ENCODE results near the gene CCDC85B.

- TF ChIP-seq FOXM1 (IDR thresholded peaks at IDR 0.05; ENCODE audit: low read depth) (no peak), TEAD4 (IDR thresholded peaks at IDR 0.05; ENCODE audit: borderline replicate concordance, insufficient read depth) (no peak), RAD21 (IDR thresholded peaks at IDR 0.05; ENCODE audit: low read length) (no peak), EZH2phosphoT487 (IDR thresholded peaks at IDR 0.05; ENCODE audit: borderline replicate concordance, low read depth) (no peak), RFX5 (IDR thresholded peaks at IDR 0.05; ENCODE audit: low read length) (no peak)
Measured at GRCh38 chr11:65868907-65869306, 21.6 kb upstream of the CCDC85B start.

Measured in SK-N-SH (cell line).